ENCODE measurements around the gene HIRIP3.

DNA sequence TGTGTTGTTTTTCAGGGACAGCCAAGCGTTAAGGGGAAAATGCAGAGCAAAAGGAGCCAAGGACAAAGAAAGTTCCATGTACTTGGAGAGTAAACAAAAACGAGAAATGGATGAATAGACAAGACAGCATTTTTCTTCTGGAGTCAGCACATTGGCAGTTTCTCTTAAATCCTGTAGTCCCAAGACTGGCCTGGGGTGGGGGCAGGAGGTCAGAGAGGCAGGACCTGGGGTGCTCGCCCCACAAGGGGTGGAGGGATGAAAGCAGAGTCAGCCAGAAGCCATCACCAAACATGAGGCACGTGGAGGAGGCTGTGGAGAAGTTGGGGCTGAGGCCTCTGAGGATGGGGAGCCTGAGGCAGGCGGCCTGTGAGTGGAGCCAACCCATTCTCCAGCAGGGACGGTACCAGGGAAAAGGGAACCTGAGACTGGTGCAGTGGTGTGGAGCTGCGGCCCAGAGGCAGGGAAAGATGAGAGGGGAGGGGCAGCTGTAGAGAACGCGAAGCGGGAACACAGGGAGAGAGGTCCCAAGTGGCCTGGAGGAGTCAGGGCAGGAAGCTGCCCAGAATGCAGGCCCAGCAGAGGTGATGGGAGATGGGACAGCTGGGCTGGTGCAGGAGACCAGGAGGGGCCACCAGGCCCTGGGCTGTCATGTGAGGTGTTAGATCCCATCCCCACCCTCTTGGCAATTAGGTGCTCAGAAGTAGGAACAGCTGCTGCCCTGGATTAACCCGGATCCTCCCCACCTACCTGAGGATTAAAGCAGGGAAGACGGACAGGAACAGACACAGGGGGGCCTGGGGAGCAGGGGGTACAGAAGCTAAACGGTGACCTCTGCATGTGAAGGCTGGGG, 32.4 kb upstream of the HIRIP3 start:
- TF ChIP-seq EP300 (IDR thresholded peaks at IDR 0.05; ENCODE audit: borderline replicate concordance) (no peak), TAF1 (IDR thresholded peaks at IDR 0.05; ENCODE audit: low read depth) (no peak)
